Parathyroid adenoma (tissue), 2 donors: Measurements from ENCODE around the gene TNK2.

Experiments
- H2AFZ ChIP-seq: fragments of 300-600 bp; sonication (generic); one replicate; pipeline ENCODE4 v1.7.0; 2017; ENCODE audit warnings: antibody characterized with exemption, mild to moderate bottlenecking
- H3K27ac ChIP-seq: fragments of 300-600 bp; sonication (generic); one replicate; pipeline ENCODE4 v1.7.0; 2017
- H3K27me3 ChIP-seq: fragments of 300-600 bp; sonication (generic); one replicate; pipeline ENCODE4 v1.7.0; 2017; ENCODE audit warnings: low read length; ENCODE audit not compliant: control insufficient read depth, insufficient read depth
- H3K36me3 ChIP-seq: fragments of 300-600 bp; sonication (generic); one replicate; pipeline ENCODE4 v1.7.0; 2017; ENCODE audit warnings: low read length; ENCODE audit not compliant: control insufficient read depth, insufficient read depth
- H3K4me1 ChIP-seq: fragments of 300-600 bp; sonication (generic); one replicate; pipeline ENCODE4 v1.7.0; 2017; ENCODE audit warnings: control low read depth
- H3K4me2 ChIP-seq: fragments of 300-600 bp; sonication (generic); one replicate; pipeline ENCODE4 v1.7.0; 2017; ENCODE audit warnings: low read length
- H3K4me3 ChIP-seq: fragments of 300-600 bp; sonication (generic); one replicate; pipeline ENCODE4 v1.7.0; 2017; ENCODE audit warnings: low read depth, low read length
- H3K79me2 ChIP-seq: fragments of 300-600 bp; sonication (generic); one replicate; pipeline ENCODE4 v1.7.0; 2017; ENCODE audit warnings: control low read depth
- H3K9ac ChIP-seq: fragments of 300-600 bp; sonication (generic); one replicate; pipeline ENCODE4 v1.7.0; 2017; ENCODE audit warnings: mild to moderate bottlenecking
- H3K9me3 ChIP-seq: fragments of 300-600 bp; sonication (generic); one replicate; pipeline ENCODE4 v1.7.0; 2017; ENCODE audit warnings: low read length; ENCODE audit not compliant: control insufficient read depth
- TF ChIP-seq, protein P1 (sequence below): fragments of 300-600 bp; sonication (generic); IDR thresholded peaks from one replicate; pipeline ENCODE4 v1.7.0; 2017; ENCODE audit warnings: antibody characterized with exemption, mild to moderate bottlenecking
- donor health status: primary hyperparathyroidism.

Gene TNK2

DNA sequence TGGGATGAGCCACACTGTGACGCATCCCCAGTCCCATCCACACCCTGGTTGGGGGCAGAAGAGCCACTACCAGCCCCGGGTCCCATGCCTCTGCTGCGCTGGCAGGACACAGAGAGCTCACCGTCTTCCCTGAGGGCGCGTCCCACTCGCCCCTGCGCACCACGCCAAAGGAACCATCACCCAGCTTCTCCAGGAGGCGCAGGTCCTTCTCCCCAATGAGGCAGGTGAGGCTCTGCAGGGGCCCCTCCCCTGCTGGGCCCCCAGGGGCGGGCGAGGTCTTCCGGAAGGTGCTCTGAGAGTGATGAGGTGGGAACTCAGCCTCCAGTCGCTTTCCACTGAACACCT, 23.7 kb downstream of the TNK2 start:
- Histone ChIP-seq H3K4me1 (no peaks in the 10 kb centered on the region), H3K4me2 (no peak overlapping the region), H3K36me3 (no peaks in the 10 kb centered on the region), H3K79me2 (no peaks in the 10 kb centered on the region), H2AFZ (no peak overlapping the region), H3K27ac (no peak overlapping the region), H3K27me3 (no peaks in the 10 kb centered on the region), H3K4me3 (no peak overlapping the region), H3K9me3 (no peaks in the 10 kb centered on the region), H3K9ac (no peak overlapping the region)
- TF ChIP-seq, protein P1, sequence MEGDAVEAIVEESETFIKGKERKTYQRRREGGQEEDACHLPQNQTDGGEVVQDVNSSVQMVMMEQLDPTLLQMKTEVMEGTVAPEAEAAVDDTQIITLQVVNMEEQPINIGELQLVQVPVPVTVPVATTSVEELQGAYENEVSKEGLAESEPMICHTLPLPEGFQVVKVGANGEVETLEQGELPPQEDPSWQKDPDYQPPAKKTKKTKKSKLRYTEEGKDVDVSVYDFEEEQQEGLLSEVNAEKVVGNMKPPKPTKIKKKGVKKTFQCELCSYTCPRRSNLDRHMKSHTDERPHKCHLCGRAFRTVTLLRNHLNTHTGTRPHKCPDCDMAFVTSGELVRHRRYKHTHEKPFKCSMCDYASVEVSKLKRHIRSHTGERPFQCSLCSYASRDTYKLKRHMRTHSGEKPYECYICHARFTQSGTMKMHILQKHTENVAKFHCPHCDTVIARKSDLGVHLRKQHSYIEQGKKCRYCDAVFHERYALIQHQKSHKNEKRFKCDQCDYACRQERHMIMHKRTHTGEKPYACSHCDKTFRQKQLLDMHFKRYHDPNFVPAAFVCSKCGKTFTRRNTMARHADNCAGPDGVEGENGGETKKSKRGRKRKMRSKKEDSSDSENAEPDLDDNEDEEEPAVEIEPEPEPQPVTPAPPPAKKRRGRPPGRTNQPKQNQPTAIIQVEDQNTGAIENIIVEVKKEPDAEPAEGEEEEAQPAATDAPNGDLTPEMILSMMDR: no peak

GRCh38 chr3:195883801-195884200, 24.6 kb downstream of the TNK2 start:
- TF ChIP-seq, protein P1: no peak
- no peak overlapping the region for H2AFZ ChIP-seq
- no peaks in the 10 kb centered on the region for H3K36me3 ChIP-seq

DNA sequence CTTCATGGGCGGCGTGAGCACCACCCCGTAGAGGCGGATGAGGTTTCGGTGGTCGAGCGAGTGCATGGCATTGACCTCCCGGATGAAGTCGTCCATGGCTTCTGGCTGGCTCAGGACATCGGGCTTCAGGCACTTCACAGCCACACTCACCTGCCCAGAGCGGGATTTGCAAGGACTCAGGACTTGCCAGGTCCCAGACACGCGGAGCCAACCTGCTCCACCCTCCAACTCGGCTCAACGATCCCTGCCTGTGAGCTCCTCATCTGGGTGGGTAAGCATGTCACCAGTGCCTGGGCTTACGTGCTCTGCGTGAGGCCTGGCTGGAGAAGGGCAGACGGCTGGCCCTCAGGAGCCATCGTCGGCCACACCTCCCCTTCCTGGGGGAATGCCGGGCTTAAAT, 25.2 kb downstream of the TNK2 start:
- H3K79me2 ChIP-seq: no peaks in the 10 kb centered on the region
- no peaks in the 10 kb centered on the region for H3K27me3 ChIP-seq
- H3K36me3 ChIP-seq: no peaks in the 10 kb centered on the region
- no peak overlapping the region for H3K4me2 ChIP-seq
- no peak overlapping the region for H3K4me3 ChIP-seq
- H3K4me1 ChIP-seq: no peaks in the 10 kb centered on the region
- TF ChIP-seq, protein P1: no peak
- no peak overlapping the region for H3K9ac ChIP-seq
- H3K9me3 ChIP-seq: no peaks in the 10 kb centered on the region
- no peak overlapping the region for H3K27ac ChIP-seq
- H2AFZ ChIP-seq: no peak overlapping the region

More at GRCh38 chr3:195883801-195884200, 24.6 kb downstream of the TNK2 start:
- Histone ChIP-seq H3K79me2 (no peaks in the 10 kb centered on the region), H3K4me3 (no peak overlapping the region), H3K27ac (no peak overlapping the region), H3K27me3 (no peaks in the 10 kb centered on the region), H3K4me1 (no peaks in the 10 kb centered on the region), H3K9me3 (no peaks in the 10 kb centered on the region), H3K4me2 (no peak overlapping the region), H3K9ac (no peak overlapping the region)

- no peak overlapping the region for H3K9ac ChIP-seq
- no peaks in the 10 kb centered on the region for H3K79me2 ChIP-seq
- H3K4me1 ChIP-seq: no peaks in the 10 kb centered on the region
- no peaks in the 10 kb centered on the region for H3K36me3 ChIP-seq
- H3K9me3 ChIP-seq: no peaks in the 10 kb centered on the region
- no peak overlapping the region for H2AFZ ChIP-seq
- H3K27ac ChIP-seq: no peak overlapping the region
- TF ChIP-seq, protein P1: no peak
- no peak overlapping the region for H3K4me3 ChIP-seq
- H3K4me2 ChIP-seq: no peak overlapping the region
- no peaks in the 10 kb centered on the region for H3K27me3 ChIP-seq
Observed at GRCh38 chr3:195882002-195882441, 26.3 kb downstream of the TNK2 start.

GRCh38 chr3:195881276-195881988, 26.9 kb downstream of the TNK2 start:
- Histone ChIP-seq H3K4me3 (no peak overlapping the region), H3K36me3 (no peaks in the 10 kb centered on the region), H3K27me3 (no peaks in the 10 kb centered on the region), H3K9ac (no peak overlapping the region), H3K9me3 (no peaks in the 10 kb centered on the region), H3K79me2 (no peaks in the 10 kb centered on the region), H3K4me2 (no peak overlapping the region), H3K27ac (no peak overlapping the region), H3K4me1 (no peaks in the 10 kb centered on the region), H2AFZ (no peak overlapping the region)
- TF ChIP-seq, protein P1: no peak
